ENCODE measurements around the gene IKZF1. TPM values are rescaled to one million over a fixed set of nuclear protein-coding genes. Genes with fewer than 3 reads are reported as not detected.

Gene IKZF1
- total and polyA plus RNA-seq, 2 of the 4 experiments (the other 2 are of a cell fraction) = not detected

DNA sequence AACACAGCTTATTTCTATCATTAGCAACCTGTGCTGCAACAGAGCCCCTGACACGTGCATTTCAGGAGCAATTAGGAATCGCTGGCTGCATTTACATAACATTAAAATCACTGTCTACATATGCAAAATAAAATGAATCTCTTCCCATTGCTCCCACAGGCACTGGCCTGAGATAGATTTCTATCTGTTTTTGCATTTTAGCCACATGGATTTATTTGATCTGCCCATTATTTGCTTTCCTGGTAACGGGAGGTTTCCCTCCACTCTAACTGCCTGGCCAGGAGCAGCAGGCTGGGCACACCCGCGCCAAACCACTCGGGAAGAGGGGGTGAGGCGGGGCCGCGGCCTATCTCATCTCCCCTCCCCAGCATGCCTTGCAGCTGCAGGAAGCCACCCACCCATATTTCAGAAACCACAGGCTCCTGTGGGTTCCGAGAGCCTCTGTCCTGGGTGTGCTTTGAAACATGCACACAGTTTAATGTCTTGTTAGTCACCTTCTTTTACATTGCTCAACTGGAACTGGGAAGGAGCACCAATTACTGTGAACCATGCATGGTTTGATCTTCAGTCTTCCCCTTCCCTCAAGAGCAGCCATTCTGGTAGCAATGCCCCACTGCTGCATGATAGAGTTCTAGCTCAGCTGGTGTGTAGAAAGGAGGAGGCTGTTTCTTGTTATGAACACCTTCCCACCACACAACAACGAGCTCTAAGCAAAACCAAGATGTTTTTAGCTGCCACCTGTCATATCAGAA is 37.7 kb upstream of the IKZF1 start:
- no peaks in the 10 kb centered on the region for H3K9me1 ChIP-seq (ENCODE audit: insufficient read depth, low read length)
- ATAC-seq (ENCODE audit: low read depth) (no peak), DNase-seq (no peak)
- H2AFZ ChIP-seq (replicated peaks; ENCODE audit: low read length, poor library complexity) = no peak overlapping the region
- no peak overlapping the region for H3K4me2 ChIP-seq (ENCODE audit: low read depth, low read length)
- in situ Hi-C loops (cut with MboI; ENCODE audit: low sequenced_read_pairs) = no loop called here
- H3K79me1 ChIP-seq (ENCODE audit: low read depth in 1 of 2, low read length in 2 of 2) = no peaks in the 10 kb centered on the region
- H3K4me1 ChIP-seq (ENCODE audit: control insufficient read depth, insufficient read depth, low read length) = no peaks in the 10 kb centered on the region
- BruUV-seq (replicated peaks) = no TSS peak
- H3K27ac ChIP-seq (ENCODE audit: insufficient read depth, low read length) = no peak overlapping the region
- no peaks in the 10 kb centered on the region for H3K27me3 ChIP-seq (ENCODE audit: control insufficient read depth, insufficient read depth, low read length)
- no peaks in the 10 kb centered on the region for H4K20me1 ChIP-seq (ENCODE audit: insufficient read depth, low read length)
- WGBS, 2 experiments (ENCODE audit: extremely low coverage in 2 of 2, insufficient read length in 1 of 2) = 54% methylated on average over 1 of the region's 11 CpGs; no CpG with 5 or more reads in 1 of the 2 experiments
- no peak overlapping the region for H3K9ac ChIP-seq (ENCODE audit: low read depth, low read length)
- no peaks in the 10 kb centered on the region for H3K36me3 ChIP-seq (ENCODE audit: control insufficient read depth, insufficient read depth, low read length)
- H4K91ac ChIP-seq (ENCODE audit: insufficient read depth, low read depth, low read length) = no peak overlapping the region
- H2BK120ac ChIP-seq (ENCODE audit: low read depth, low read length) = no peak overlapping the region
- H2AK9ac ChIP-seq (replicated peaks; ENCODE audit: low read depth, low read length, poor library complexity) = no peak overlapping the region
- no peak overlapping the region for H4K8ac ChIP-seq (ENCODE audit: low read depth in 2 of 2, low read length in 2 of 2)
- no peak overlapping the region for H2BK15ac ChIP-seq (ENCODE audit: low read depth, low read length)
- dilution Hi-C loops (cut with HindIII; ENCODE audit: low sequenced_read_pairs, unreplicated experiment) = no loop called here
- no peaks in the 10 kb centered on the region for H3K9me3 ChIP-seq (ENCODE audit: control insufficient read depth, insufficient read depth, low read length)
- H2BK5ac ChIP-seq (ENCODE audit: low read depth, low read length, poor library complexity, severe bottlenecking) = no peak overlapping the region
- CTCF ChIA-PET = no interaction called here
- no peak overlapping the region for H3K4me3 ChIP-seq (ENCODE audit: insufficient read depth, low read depth, low read length)
- no peak overlapping the region for H3K18ac ChIP-seq (ENCODE audit: low read depth, low read length)
- H3K4ac ChIP-seq (ENCODE audit: low read depth, low read length) = no peak overlapping the region
- no peak overlapping the region for H2AK5ac ChIP-seq (ENCODE audit: low read depth, low read length)
- H3K14ac ChIP-seq (replicated peaks; ENCODE audit: low read depth, low read length) = no peak overlapping the region
- H4K5ac ChIP-seq (ENCODE audit: low read depth, low read length) = no peak overlapping the region
- H3K56ac ChIP-seq (ENCODE audit: extremely low read depth, insufficient read depth, low read length) = no peak overlapping the region
- no peak overlapping the region for H3K23ac ChIP-seq (ENCODE audit: low read depth, low read length)
- POLR2A ChIA-PET (ENCODE audit: unreplicated experiment) = no interaction called here
- no peak for TF ChIP-seq CHD1 (IDR thresholded peaks at IDR 0.05; ENCODE audit: low read depth, low read length)
- TF ChIP-seq, protein P1, sequence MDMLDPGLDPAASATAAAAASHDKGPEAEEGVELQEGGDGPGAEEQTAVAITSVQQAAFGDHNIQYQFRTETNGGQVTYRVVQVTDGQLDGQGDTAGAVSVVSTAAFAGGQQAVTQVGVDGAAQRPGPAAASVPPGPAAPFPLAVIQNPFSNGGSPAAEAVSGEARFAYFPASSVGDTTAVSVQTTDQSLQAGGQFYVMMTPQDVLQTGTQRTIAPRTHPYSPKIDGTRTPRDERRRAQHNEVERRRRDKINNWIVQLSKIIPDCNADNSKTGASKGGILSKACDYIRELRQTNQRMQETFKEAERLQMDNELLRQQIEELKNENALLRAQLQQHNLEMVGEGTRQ (IDR thresholded peaks at IDR 0.05; ENCODE audit: low read depth, low read length) = no peak
- TF ChIP-seq NFE2L2 (IDR thresholded peaks at IDR 0.05; ENCODE audit: low read depth, low read length) = no peak
- no peak for TF ChIP-seq MAZ (IDR thresholded peaks at IDR 0.05; ENCODE audit: borderline replicate concordance, low read depth, low read length)
- TF ChIP-seq, protein P2, sequence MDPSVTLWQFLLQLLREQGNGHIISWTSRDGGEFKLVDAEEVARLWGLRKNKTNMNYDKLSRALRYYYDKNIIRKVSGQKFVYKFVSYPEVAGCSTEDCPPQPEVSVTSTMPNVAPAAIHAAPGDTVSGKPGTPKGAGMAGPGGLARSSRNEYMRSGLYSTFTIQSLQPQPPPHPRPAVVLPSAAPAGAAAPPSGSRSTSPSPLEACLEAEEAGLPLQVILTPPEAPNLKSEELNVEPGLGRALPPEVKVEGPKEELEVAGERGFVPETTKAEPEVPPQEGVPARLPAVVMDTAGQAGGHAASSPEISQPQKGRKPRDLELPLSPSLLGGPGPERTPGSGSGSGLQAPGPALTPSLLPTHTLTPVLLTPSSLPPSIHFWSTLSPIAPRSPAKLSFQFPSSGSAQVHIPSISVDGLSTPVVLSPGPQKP (IDR thresholded peaks at IDR 0.05; ENCODE audit: borderline replicate concordance, low read depth, low read length) = no peak
- no peak for TF ChIP-seq CEBPB (IDR thresholded peaks at IDR 0.05; ENCODE audit: low read depth, low read length)
- no peak for TF ChIP-seq RFX5 (IDR thresholded peaks at IDR 0.05; ENCODE audit: low read depth, low read length)
- no peak for TF ChIP-seq RAD21 (IDR thresholded peaks at IDR 0.05; ENCODE audit: low read length)
- TF ChIP-seq SMC3 (IDR thresholded peaks at IDR 0.05; ENCODE audit: low read depth, low read length) = no peak
- no peak for TF ChIP-seq RCOR1 (IDR thresholded peaks at IDR 0.05; ENCODE audit: insufficient replicate concordance, low read length)
- TF ChIP-seq, protein P3, sequence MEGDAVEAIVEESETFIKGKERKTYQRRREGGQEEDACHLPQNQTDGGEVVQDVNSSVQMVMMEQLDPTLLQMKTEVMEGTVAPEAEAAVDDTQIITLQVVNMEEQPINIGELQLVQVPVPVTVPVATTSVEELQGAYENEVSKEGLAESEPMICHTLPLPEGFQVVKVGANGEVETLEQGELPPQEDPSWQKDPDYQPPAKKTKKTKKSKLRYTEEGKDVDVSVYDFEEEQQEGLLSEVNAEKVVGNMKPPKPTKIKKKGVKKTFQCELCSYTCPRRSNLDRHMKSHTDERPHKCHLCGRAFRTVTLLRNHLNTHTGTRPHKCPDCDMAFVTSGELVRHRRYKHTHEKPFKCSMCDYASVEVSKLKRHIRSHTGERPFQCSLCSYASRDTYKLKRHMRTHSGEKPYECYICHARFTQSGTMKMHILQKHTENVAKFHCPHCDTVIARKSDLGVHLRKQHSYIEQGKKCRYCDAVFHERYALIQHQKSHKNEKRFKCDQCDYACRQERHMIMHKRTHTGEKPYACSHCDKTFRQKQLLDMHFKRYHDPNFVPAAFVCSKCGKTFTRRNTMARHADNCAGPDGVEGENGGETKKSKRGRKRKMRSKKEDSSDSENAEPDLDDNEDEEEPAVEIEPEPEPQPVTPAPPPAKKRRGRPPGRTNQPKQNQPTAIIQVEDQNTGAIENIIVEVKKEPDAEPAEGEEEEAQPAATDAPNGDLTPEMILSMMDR (conservative IDR thresholded peaks at IDR 0.05; ENCODE audit: low read depth, low read length) = no peak
- no peak for TF ChIP-seq MXI1 (IDR thresholded peaks at IDR 0.05; ENCODE audit: borderline replicate concordance, low read depth, low read length)
- no peak for TF ChIP-seq FOS (IDR thresholded peaks at IDR 0.05; ENCODE audit: low read depth, low read length)
- TF ChIP-seq MAFK (IDR thresholded peaks at IDR 0.05; ENCODE audit: low read depth, low read length) = no peak
- TF ChIP-seq POLR2A (IDR thresholded peaks at IDR 0.05; ENCODE audit: low read depth, low read length) = no peak
- TF ChIP-seq BHLHE40 (IDR thresholded peaks at IDR 0.05; ENCODE audit: low read depth, low read length) = no peak
- intact Hi-C loops (cut with micrococcal nuclease) = no loop called here
- H2BK20ac ChIP-seq (ENCODE audit: low read depth, low read length) = no peak overlapping the region
